BLaER1 (cell line): ENCODE data around the gene PKD2L1.
"Not testable (repeated sequence)": the region's sequence is repeated elsewhere in the genome, so short reads cannot be mapped to it uniquely, and the experiment has no call there.

Experiments
- H3K27ac ChIP-seq: shearing (Covaris generic); formaldehyde crosslinking; 2 replicates; pipeline ENCODE4 v1.8.1; 2022
- H3K27me3 ChIP-seq: shearing (Covaris generic); formaldehyde crosslinking; 2 replicates; pipeline ENCODE4 v1.8.1; 2022
- H3K36me3 ChIP-seq: shearing (Covaris generic); formaldehyde crosslinking; 2 replicates; pipeline ENCODE4 v1.8.1; 2022
- H3K4me1 ChIP-seq: shearing (Covaris generic); formaldehyde crosslinking; 2 replicates; pipeline ENCODE4 v1.8.1; 2022
- H3K4me2 ChIP-seq: shearing (Covaris generic); formaldehyde crosslinking; 2 replicates; pipeline ENCODE4 v1.8.1; 2022
- H3K4me3 ChIP-seq: shearing (Covaris generic); formaldehyde crosslinking; 2 replicates; pipeline ENCODE4 v1.8.1; 2022
- H3K9ac ChIP-seq: shearing (Covaris generic); formaldehyde crosslinking; 2 replicates; pipeline ENCODE4 v1.8.1; 2022
- H3K9me3 ChIP-seq: shearing (Covaris generic); formaldehyde crosslinking; 2 replicates; pipeline ENCODE4 v1.8.1; 2022
- H4K20me1 ChIP-seq: shearing (Covaris generic); formaldehyde crosslinking; 2 replicates; pipeline ENCODE4 v1.8.1; 2022
- Cebpa-rat ChIP-seq: shearing (Covaris generic); IDR thresholded peaks from 2 replicates; pipeline ENCODE4 v1.8.1; 2022

Gene PKD2L1

DNA sequence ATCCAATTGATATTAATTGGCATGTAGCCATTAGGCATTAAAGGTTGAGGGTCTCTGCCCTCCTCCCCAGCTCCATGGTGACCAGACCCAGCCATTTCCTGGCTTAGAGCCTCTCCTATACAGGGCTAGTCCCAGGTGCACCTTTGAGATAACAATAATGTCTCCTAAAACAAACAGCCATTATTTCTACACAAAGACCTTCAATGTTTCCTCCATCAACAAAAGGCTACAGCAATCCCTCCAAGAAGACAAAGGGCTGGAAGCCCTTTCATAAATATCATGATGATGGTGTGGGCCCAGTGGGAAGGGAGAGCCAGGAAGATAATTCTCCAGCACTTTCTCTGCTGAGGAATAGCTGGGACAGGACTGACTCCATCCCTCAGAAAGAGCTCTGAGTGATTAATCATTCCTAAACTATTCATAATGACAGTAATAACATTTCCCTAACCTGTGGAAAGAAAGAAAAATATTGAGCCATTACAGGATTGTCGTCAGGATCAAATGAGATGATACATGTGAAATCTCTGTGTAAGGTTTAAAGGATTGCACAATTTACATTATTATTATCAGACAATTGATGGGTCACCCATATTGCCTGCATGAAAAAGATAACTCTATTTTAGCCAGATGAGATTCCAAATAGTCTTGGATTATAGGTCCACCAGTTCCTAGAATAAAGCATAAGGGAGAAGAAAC is 10.2 kb downstream of the PKD2L1 start:
- no peak overlapping the region for H3K9ac ChIP-seq
- H3K4me3 ChIP-seq = no peak overlapping the region
- no peak overlapping the region for H3K4me2 ChIP-seq
- H3K27ac ChIP-seq = no peak overlapping the region
- no peaks in the 10 kb centered on the region for H3K4me1 ChIP-seq
- no peaks in the 10 kb centered on the region for H3K36me3 ChIP-seq
- H4K20me1 ChIP-seq = no peaks in the 10 kb centered on the region
- H3K27me3 ChIP-seq = no peaks in the 10 kb centered on the region
- no peaks in the 10 kb centered on the region for H3K9me3 ChIP-seq
- no peak for TF ChIP-seq Cebpa-rat

DNA sequence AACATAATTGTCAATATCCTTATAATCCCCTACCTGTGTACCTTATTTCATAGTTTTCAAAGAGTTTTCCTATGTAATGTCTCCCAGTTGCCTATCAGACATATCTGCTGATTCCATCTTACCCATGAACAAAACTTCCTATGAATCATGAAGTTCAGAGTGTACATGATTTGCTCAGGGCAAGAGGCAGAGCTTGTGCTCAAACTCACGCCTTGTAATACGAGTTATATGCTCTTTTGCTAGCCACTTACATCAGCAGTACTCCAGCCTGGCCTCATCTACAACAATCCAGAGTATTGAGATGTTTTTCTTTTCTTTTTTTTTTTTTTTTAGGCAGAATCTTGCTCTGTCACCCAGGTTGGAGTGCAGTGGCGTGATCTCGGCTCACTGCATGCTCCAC is 11.8 kb downstream of the PKD2L1 start:
- H4K20me1 ChIP-seq = no peaks in the 10 kb centered on the region
- no peak overlapping the region for H3K4me3 ChIP-seq
- no peak for TF ChIP-seq Cebpa-rat
- H3K27ac ChIP-seq = no peak overlapping the region
- no peaks in the 10 kb centered on the region for H3K4me1 ChIP-seq
- H3K9me3 ChIP-seq = no peaks in the 10 kb centered on the region
- no peak overlapping the region for H3K4me2 ChIP-seq
- no peaks in the 10 kb centered on the region for H3K27me3 ChIP-seq
- no peaks in the 10 kb centered on the region for H3K36me3 ChIP-seq
- no peak overlapping the region for H3K9ac ChIP-seq

DNA sequence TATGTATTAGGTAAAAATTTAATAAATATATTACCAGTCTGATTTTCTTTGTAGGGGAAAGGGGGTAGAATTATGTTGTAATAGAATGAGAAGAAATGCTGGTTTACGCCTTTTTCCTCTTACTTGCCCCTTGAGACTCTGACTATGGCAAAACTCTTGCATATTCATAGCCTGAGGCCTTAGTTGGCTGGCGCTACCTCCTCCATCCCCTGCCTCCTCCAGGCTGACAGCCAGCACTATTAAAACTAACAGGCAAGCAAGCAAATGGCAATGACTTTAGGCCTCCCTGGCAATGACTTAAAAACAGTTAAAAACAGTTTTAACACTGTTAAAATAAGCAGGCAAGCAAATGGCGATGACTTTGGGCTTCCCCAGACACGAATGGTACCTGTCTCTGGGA is 14.4 kb downstream of the PKD2L1 start:
- no peak overlapping the region for H3K4me2 ChIP-seq
- no peaks in the 10 kb centered on the region for H4K20me1 ChIP-seq
- no peaks in the 10 kb centered on the region for H3K9me3 ChIP-seq
- no peak overlapping the region for H3K27ac ChIP-seq
- H3K27me3 ChIP-seq = no peaks in the 10 kb centered on the region
- H3K36me3 ChIP-seq = no peaks in the 10 kb centered on the region
- no peak overlapping the region for H3K4me3 ChIP-seq
- no peaks in the 10 kb centered on the region for H3K4me1 ChIP-seq
- no peak overlapping the region for H3K9ac ChIP-seq
- TF ChIP-seq Cebpa-rat = no peak

DNA sequence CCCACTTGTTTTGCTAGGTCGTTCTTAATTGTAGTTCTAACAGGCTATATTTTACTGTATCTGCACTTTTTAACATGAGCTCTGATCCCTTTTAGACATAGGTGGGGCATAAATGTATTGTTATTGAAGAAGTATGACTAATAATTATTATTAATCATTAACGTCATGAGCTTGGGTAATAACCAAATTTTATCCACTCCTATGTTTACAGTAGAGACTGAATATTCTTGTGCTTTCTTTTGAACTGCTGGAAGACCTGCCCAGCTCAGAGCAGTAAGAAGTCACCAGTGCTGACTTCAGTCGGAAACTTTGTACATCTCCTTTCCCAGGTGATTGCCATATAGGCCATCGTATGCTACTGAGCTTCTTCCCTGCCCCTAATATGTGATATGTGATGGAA is 18.7 kb downstream of the PKD2L1 start:
- no peaks in the 10 kb centered on the region for H3K4me1 ChIP-seq

DNA sequence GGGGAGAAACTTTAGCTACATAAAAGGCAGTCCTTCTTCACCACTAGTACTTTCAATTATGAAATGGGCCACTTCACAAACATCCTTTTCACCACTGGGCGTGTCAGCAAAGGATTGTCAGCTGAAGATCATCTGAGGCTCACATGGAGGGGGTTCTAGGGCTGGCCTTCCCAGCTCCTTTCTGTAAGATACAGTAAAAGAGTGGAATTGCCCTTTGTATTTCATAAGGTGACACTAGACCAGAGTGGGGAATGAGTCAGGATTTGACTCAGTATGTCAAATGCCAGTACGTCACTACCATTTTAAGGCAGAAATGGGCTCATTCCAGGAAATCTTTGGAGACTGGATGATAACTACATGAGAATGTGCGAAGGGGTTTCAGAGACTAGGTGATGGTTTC is 22.3 kb downstream of the PKD2L1 start:
- Histone ChIP-seq H3K9me3 (no peaks in the 10 kb centered on the region), H3K9ac (no peak overlapping the region), H3K27me3 (no peaks in the 10 kb centered on the region), H3K27ac (no peak overlapping the region), H3K4me2 (no peak overlapping the region), H4K20me1 (no peaks in the 10 kb centered on the region), H3K4me1 (no peaks in the 10 kb centered on the region), H3K36me3 (no peaks in the 10 kb centered on the region), H3K4me3 (no peak overlapping the region)
- no peak for TF ChIP-seq Cebpa-rat

More for the DNA sequence above, 18.7 kb downstream of the PKD2L1 start:
- Histone ChIP-seq H3K4me3 (no peak overlapping the region), H3K9me3 (no peaks in the 10 kb centered on the region), H3K36me3 (no peaks in the 10 kb centered on the region), H3K27me3 (no peaks in the 10 kb centered on the region), H3K27ac (no peak overlapping the region), H3K4me2 (no peak overlapping the region), H3K9ac (no peak overlapping the region), H4K20me1 (no peaks in the 10 kb centered on the region)
- no peak for TF ChIP-seq Cebpa-rat

DNA sequence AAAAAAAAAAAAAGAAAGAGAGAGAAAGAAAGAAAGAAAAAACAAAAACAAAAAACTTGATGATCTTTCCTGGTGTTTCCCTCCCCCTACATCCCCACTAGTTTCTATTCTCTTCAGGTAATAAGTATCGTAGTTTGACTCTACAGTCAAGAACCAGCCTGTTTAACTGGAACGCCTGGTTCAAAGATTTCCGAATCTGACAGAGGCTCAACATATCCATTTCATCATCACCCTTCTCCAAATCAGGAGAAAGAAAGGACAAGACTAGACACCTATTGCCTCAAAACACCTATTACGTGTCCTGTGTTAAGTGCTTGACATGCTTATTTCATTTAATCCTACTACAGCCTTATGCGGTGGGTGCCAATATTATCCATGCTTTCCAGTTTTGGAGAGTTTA is 23.2 kb downstream of the PKD2L1 start:
- no peaks in the 10 kb centered on the region for H3K27me3 ChIP-seq
- no peaks in the 10 kb centered on the region for H3K4me1 ChIP-seq
- H3K36me3 ChIP-seq = no peaks in the 10 kb centered on the region
- no peak overlapping the region for H3K4me2 ChIP-seq
- H3K9ac ChIP-seq = no peak overlapping the region
- no peaks in the 10 kb centered on the region for H4K20me1 ChIP-seq
- H3K9me3 ChIP-seq = no peaks in the 10 kb centered on the region
- H3K27ac ChIP-seq = no peak overlapping the region
- H3K4me3 ChIP-seq = no peak overlapping the region
- TF ChIP-seq Cebpa-rat = no peak

GRCh38 chr10:100304414-100304813 is 25.6 kb downstream of the PKD2L1 start:
- Histone ChIP-seq H3K4me1 (no peaks in the 10 kb centered on the region), H3K27me3 (no peaks in the 10 kb centered on the region), H3K4me3 (no peak overlapping the region), H3K27ac (no peak overlapping the region), H4K20me1 (no peaks in the 10 kb centered on the region), H3K9me3 (no peaks in the 10 kb centered on the region), H3K36me3 (no peaks in the 10 kb centered on the region), H3K4me2 (no peak overlapping the region), H3K9ac (no peak overlapping the region)
- TF ChIP-seq Cebpa-rat = no peak

GRCh38 chr10:100303724-100304319 is 26.2 kb downstream of the PKD2L1 start:
- Histone ChIP-seq H4K20me1 (no peaks in the 10 kb centered on the region), H3K27ac (no peak overlapping the region), H3K4me2 (no peak overlapping the region), H3K36me3 (no peaks in the 10 kb centered on the region), H3K27me3 (no peaks in the 10 kb centered on the region), H3K4me3 (no peak overlapping the region), H3K4me1 (no peaks in the 10 kb centered on the region), H3K9ac (no peak overlapping the region), H3K9me3 (no peaks in the 10 kb centered on the region)
- no peak for TF ChIP-seq Cebpa-rat

- H3K4me2 ChIP-seq, H3K27ac ChIP-seq: not testable (repeated sequence)
Observed at GRCh38 chr10:100301123-100301522, 28.9 kb downstream of the PKD2L1 start.

DNA sequence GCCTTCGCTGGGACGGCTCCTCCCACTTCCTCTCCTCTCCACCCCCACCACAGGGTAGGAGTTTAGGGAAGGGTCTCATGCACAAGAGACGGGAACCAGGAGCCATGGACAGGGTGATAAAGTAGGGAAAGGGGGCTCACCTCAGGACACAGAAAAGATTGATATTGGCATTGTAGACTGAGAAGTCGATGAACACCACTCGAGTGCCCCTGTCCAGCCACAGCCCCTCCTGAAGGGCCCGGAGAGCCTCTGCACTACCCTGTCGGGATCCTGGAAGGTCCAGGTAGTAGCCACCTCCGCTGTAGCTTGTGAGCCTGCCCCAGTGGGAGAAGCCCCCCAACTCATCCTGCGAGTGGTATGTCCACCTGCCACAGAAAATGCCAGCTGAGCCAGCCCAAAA is 32.8 kb downstream of the PKD2L1 start:
- no peak overlapping the region for H3K4me3 ChIP-seq

More at GRCh38 chr10:100301123-100301522, 28.9 kb downstream of the PKD2L1 start:
- not testable (repeated sequence) for H3K36me3 ChIP-seq, H3K9me3 ChIP-seq, H3K9ac ChIP-seq, H3K4me3 ChIP-seq, H3K4me1 ChIP-seq, H4K20me1 ChIP-seq, H3K27me3 ChIP-seq

GRCh38 chr10:100293066-100293465 is 37.0 kb downstream of the PKD2L1 start:
- H3K27me3 ChIP-seq = no peaks in the 10 kb centered on the region
- no peak overlapping the region for H3K9ac ChIP-seq
- H3K4me2 ChIP-seq = no peak overlapping the region
- no peaks in the 10 kb centered on the region for H3K36me3 ChIP-seq
- H3K27ac ChIP-seq = no peak overlapping the region
- no peak overlapping the region for H3K4me3 ChIP-seq
- no peaks in the 10 kb centered on the region for H4K20me1 ChIP-seq
- H3K9me3 ChIP-seq = no peaks in the 10 kb centered on the region
- H3K4me1 ChIP-seq = no peaks in the 10 kb centered on the region
- TF ChIP-seq Cebpa-rat = no peak

More for the DNA sequence above, 32.8 kb downstream of the PKD2L1 start:
- Histone ChIP-seq H3K36me3 (no peaks in the 10 kb centered on the region), H3K4me2 (no peak overlapping the region), H3K9ac (no peak overlapping the region), H4K20me1 (no peaks in the 10 kb centered on the region), H3K9me3 (no peaks in the 10 kb centered on the region), H3K27me3 (no peaks in the 10 kb centered on the region), H3K4me1 (no peaks in the 10 kb centered on the region), H3K27ac (no peak overlapping the region)
- no peak for TF ChIP-seq Cebpa-rat

GRCh38 chr10:100292300-100292699 is 37.7 kb downstream of the PKD2L1 start:
- H3K4me1 ChIP-seq, H3K27ac ChIP-seq, H3K27me3 ChIP-seq, H3K9ac ChIP-seq, H3K4me2 ChIP-seq, H3K36me3 ChIP-seq, H3K9me3 ChIP-seq, H3K4me3 ChIP-seq, H4K20me1 ChIP-seq: not testable (repeated sequence)
